K562 (cell line): ENCODE measurements around the gene ZBTB46. TPM values are rescaled to one million over a fixed set of nuclear protein-coding genes. Genes with fewer than 3 reads are reported as not detected.

ENCODE experiments used
- ATAC-seq: fragments of 200-7000 bp; cut with Tn5 transposase; 3 replicates; pipeline ENCODE4 v1.9.1; 2020; ENCODE audit warnings: moderate library complexity
- BruUV-seq: library from RNA; stranded (reverse); fragments of 400-500 nt; replicated peaks from 2 replicates; lab custom pipeline; 2021; lab: Mats Ljungman, UMichigan
- CTCF ChIA-PET: fragments of 300-600 bp; formaldehyde crosslinking; extraction: SDS; loops from one replicate; lab custom pipeline; 2021; ENCODE audit warnings: low intra/inter-chr PET ratio; lab: Yijun Ruan, JAX
- POLR2A ChIA-PET: fragments of 300-600, 350-650 bp; sonication (Branson Sonifier 250); formaldehyde crosslinking; extraction: SDS; loops from one replicate; lab custom pipeline; 2021; ENCODE audit warnings: antibody characterized with exemption, inconsistent platforms; lab: Yijun Ruan, JAX
- DNase-seq, 4 experiments: peaks; one replicate each; pipeline versions ENCODE4 v3.0.0 to v3.0.0-alpha.2; 2011 to 2018; ENCODE audit warnings: low spot score in 3 of 4, mixed read lengths in 3 of 4; ENCODE audit errors: extremely low read depth in 1 of 4
- FAIRE-seq: peaks from 2 replicates; lab custom pipeline; 2011; peaks lifted over from hg19 to GRCh38; lab: Jason Lieb, UNC
- H2AFZ ChIP-seq: 2 replicates; pipeline ENCODE4 v1.6.0; 2011; ENCODE audit warnings: low read depth, low read length, control low read depth, inconsistent platforms
- H3K27ac ChIP-seq: fragments of 200-600 bp; 3 replicates; pipeline ENCODE4 v1.8.0; 2011; ENCODE audit warnings: low read depth, mild to moderate bottlenecking, control low read depth, inconsistent platforms, low read length, moderate library complexity, mixed read lengths; ENCODE audit errors: extremely low read depth
- H3K27me3 ChIP-seq, 2 experiments: fragments of 300-600 bp in 1 of 2; 2 replicates in 1 of 2; 3 replicates in 1 of 2; pipeline versions ENCODE4 v1.6.0 to v1.8.0; 2011; ENCODE audit warnings: inconsistent platforms in 2 of 2, low read length in 2 of 2, mild to moderate bottlenecking in 1 of 2, mixed read lengths in 1 of 2, moderate library complexity in 1 of 2; ENCODE audit not compliant: control insufficient read depth in 2 of 2, insufficient read depth in 2 of 2
- H3K36me3 ChIP-seq: fragments of 300-600 bp; 3 replicates; pipeline ENCODE4 v1.8.0; 2011; ENCODE audit warnings: mild to moderate bottlenecking, low read length, inconsistent platforms; ENCODE audit not compliant: control insufficient read depth, insufficient read depth
- H3K4me1 ChIP-seq, 2 experiments: fragments of 200-600 bp in 1 of 2; replicated peaks in 1 of 2; 2 replicates in 1 of 2; 3 replicates in 1 of 2; pipeline versions ENCODE4 v1.5.1 to v1.8.0; 2011; ENCODE audit warnings: inconsistent platforms in 2 of 2, low read length in 2 of 2, mild to moderate bottlenecking in 1 of 2, mixed read lengths in 1 of 2, moderate library complexity in 1 of 2; ENCODE audit not compliant: control insufficient read depth in 2 of 2, insufficient read depth in 2 of 2
- H3K4me2 ChIP-seq: 2 replicates; pipeline ENCODE4 v1.6.1; 2011; ENCODE audit warnings: low read length, control low read depth, inconsistent platforms, mixed read lengths; ENCODE audit not compliant: insufficient read depth
- H3K4me3 ChIP-seq: fragments of 200-600 bp; sonication (generic), shearing (Covaris generic); 2 replicates; pipeline ENCODE4 v1.5.1; 2016; ENCODE audit warnings: control low read depth, inconsistent platforms
- H3K79me2 ChIP-seq: fragments of 200-600 bp; 3 replicates; pipeline ENCODE4 v1.8.0; 2011; ENCODE audit warnings: low read length, inconsistent platforms; ENCODE audit not compliant: control insufficient read depth, insufficient read depth
- H3K9ac ChIP-seq, 2 experiments: 2 replicates each; pipeline versions ENCODE4 v1.6.0 to v1.6.1; 2011; ENCODE audit warnings: low read depth in 2 of 2, low read length in 2 of 2, control low read depth in 1 of 2, inconsistent platforms in 1 of 2, mild to moderate bottlenecking in 1 of 2, mixed read lengths in 1 of 2; ENCODE audit not compliant: insufficient read depth in 1 of 2
- H3K9me1 ChIP-seq: one replicate; pipeline ENCODE4 v1.6.0; 2011; ENCODE audit warnings: inconsistent platforms, mild to moderate bottlenecking, low read length, moderate library complexity; ENCODE audit not compliant: control insufficient read depth, insufficient read depth
- H3K9me3 ChIP-seq: replicated peaks from 2 replicates; pipeline ENCODE4 v1.5.1; 2011; ENCODE audit warnings: low read depth, low read length, inconsistent platforms; ENCODE audit not compliant: control insufficient read depth, insufficient read depth
- H4K20me1 ChIP-seq: replicated peaks from 2 replicates; pipeline ENCODE4 v1.6.1; 2011; ENCODE audit warnings: low read length, inconsistent platforms, mixed read lengths; ENCODE audit not compliant: control insufficient read depth, insufficient read depth
- ARHGAP35 ChIP-seq: fragments of 450-650 bp; IDR thresholded peaks from 2 replicates; pipeline ENCODE4 v1.6.1; 2018; ENCODE audit not compliant: partially characterized antibody
- HBP1 ChIP-seq: fragments of 450-650 bp; formaldehyde crosslinking; IDR thresholded peaks from 2 replicates; pipeline ENCODE4 v1.4.0; 2022; ENCODE audit warnings: missing genetic modification characterization
- KDM1A ChIP-seq, 2 experiments: fragments of 450-650 bp; IDR thresholded peaks; 2 replicates each; pipeline ENCODE4 v1.6.1; 2016; ENCODE audit warnings: mild to moderate bottlenecking in 2 of 2
- MAFG ChIP-seq: fragments of 450-650 bp; conservative IDR thresholded peaks from 2 replicates; pipeline ENCODE4 v1.6.1; 2016; ENCODE audit warnings: missing genetic modification characterization, missing compliant biosample characterization
- OTX1 ChIP-seq: fragments of 450-650 bp; formaldehyde crosslinking; IDR thresholded peaks from 2 replicates; pipeline ENCODE4 v1.4.0; 2022; ENCODE audit warnings: mild to moderate bottlenecking
- POLR2A ChIP-seq: fragments of 450-650 bp; conservative IDR thresholded peaks from 2 replicates; pipeline ENCODE4 v1.6.1; 2016
- POLR2G ChIP-seq: fragments of 200-400 bp; formaldehyde crosslinking; IDR thresholded peaks from 2 replicates; pipeline ENCODE4 v1.6.1; 2017; ENCODE audit warnings: low read depth, mild to moderate bottlenecking, antibody characterized with exemption, low read length, moderate library complexity
- STAT5A ChIP-seq: IDR thresholded peaks from 2 replicates; pipeline ENCODE4 v1.6.1; 2012; ENCODE audit warnings: low read length, inconsistent platforms, borderline replicate concordance
- SUPT5H ChIP-seq: fragments of 450-650 bp; IDR thresholded peaks from 2 replicates; pipeline ENCODE4 v1.6.1; 2016
- THRB ChIP-seq: fragments of 450-650 bp; formaldehyde crosslinking; conservative IDR thresholded peaks from 2 replicates; pipeline ENCODE4 v1.4.0; 2022; ENCODE audit warnings: mild to moderate bottlenecking, missing genetic modification characterization
- ZNF3 ChIP-seq: fragments of 250-450 bp; sonication (Bioruptor Pico); IDR thresholded peaks from 2 replicates; pipeline ENCODE4 v1.5.0; 2021; ENCODE audit warnings: mild to moderate bottlenecking, moderate library complexity
- ZSCAN29 ChIP-seq: fragments of 450-650 bp; IDR thresholded peaks from 2 replicates; pipeline ENCODE4 v1.6.1; 2017
- WGBS: fragments of 100-300 bp; shearing (Covaris generic); methylation state at CpG from one replicate; pipeline ENCODE4 v1.1.6; 2016; ENCODE audit warnings: low coverage, mixed read lengths; ENCODE audit not compliant: insufficient coverage; ENCODE audit errors: missing lambda C conversion rate; 5-methylcytosine and 5-hydroxymethylcytosine counted together
- in situ Hi-C: fragments of 300-500 bp; cut with MboI; formaldehyde crosslinking; loops from 4 replicates; pipeline ENCODE4 v1.15.0; 2018; ENCODE audit warnings: inconsistent platforms, mixed read lengths
- intact Hi-C: fragments of 100-400 bp; cut with micrococcal nuclease; formaldehyde crosslinking; loops from 2 replicates; pipeline ENCODE4 v1.14.2; 2022
- polyA plus RNA-seq, 8 experiments: library from polyadenylated mRNA; depleted of rRNA in 4 of 8; stranded (reverse) in 5 of 8; unstranded in 3 of 8; fragments of >200 nt; fragmentation: Nextera tagmentation in 2 of 8; fragmentation: Illumina TruSeq in 1 of 8; extraction: Ambion mirVana in 2 of 8; extraction: Trizol in 1 of 8; gene quantifications; 2 replicates each; pipeline versions ENCODE4 v1.2.1 to v1.2.3, GENCODE V29; 2011 to 2014; ENCODE audit warnings: inconsistent platforms in 1 of 8, missing spikeins in 1 of 8
- total RNA-seq, 7 experiments: library from RNA; depleted of rRNA in 6 of 7; stranded (reverse); fragments of >200 nt in 6 of 7; fragmentation: Illumina TruSeq in 2 of 7; extraction: Trizol in 2 of 7; gene quantifications; 2 replicates each; pipeline versions ENCODE4 v1.2.1 to v1.2.3, GENCODE V29; 2011 to 2021; ENCODE audit warnings: low replicate concordance in 1 of 7

The ZBTB46 gene
- total and polyA plus RNA-seq, 9 of the 15 experiments (the other 6 are each of a cell fraction or from before 2014, with no cell fraction given) = 0.29 to 4.1 (median 1.1) TPM

GRCh38 chr20:63732118-63733095 lies 98.7 kb downstream of the ZBTB46 start:
- DNase-seq = no peak
- H3K4me3 ChIP-seq = no peak overlapping the region
- 87% methylated on average over 31 of the region's 38 CpGs for WGBS
- no peak for TF ChIP-seq ZNF3 (CRISPR knock-in tag)
- 0 out of 2 replicates have a peak, but pooled peaks have one; percentile 15 for TF ChIP-seq HBP1 (CRISPR knock-in tag)
- TF ChIP-seq MAFG (tag) = no peak
- 0 out of 2 replicates have a peak, but pooled peaks have one; percentile 37 for TF ChIP-seq THRB (CRISPR knock-in tag)
- TF ChIP-seq STAT5A = peak; percentile 52; the same call in 1 of the 2 replicates
- peak; percentile 19 for TF ChIP-seq ARHGAP35
- TF ChIP-seq ZSCAN29 = no peak
- TF ChIP-seq SUPT5H = peak; percentile 47; the same call in 1 of the 2 replicates
- 0 out of 2 replicates have a peak, but pooled peaks have one; percentile 45 for TF ChIP-seq OTX1 (CRISPR knock-in tag)
- TF ChIP-seq KDM1A (IDR thresholded peaks at IDR 0.05) = peak in 1 of 2 experiments; percentile 95; a peak in 2 of 4 replicates
- 0 out of 2 replicates have a peak, but pooled peaks have one; percentile 20 for TF ChIP-seq POLR2A
- TF ChIP-seq POLR2G = peak; percentile 43
- in situ Hi-C loops = no loop called here
- no peak overlapping the region for H2AFZ ChIP-seq
- no peak overlapping the region for H3K4me2 ChIP-seq
- ChIA-PET CTCF (no interaction called here), POLR2A (no interaction called here)
- no peaks in the 10 kb centered on the region for H3K27me3 ChIP-seq
- 0 out of 2 replicates have a peak, but pooled peaks cover 5% of the 10 kb centered on the region for H4K20me1 ChIP-seq
- H3K9me3 ChIP-seq = peaks cover 4% of the 10 kb centered on the region
- intact Hi-C loops = no loop called here
- BruUV-seq = no TSS peak
- H3K9ac ChIP-seq = no peak overlapping the region
- peaks cover 71% of the 10 kb centered on the region; the same call in 2 of the 3 replicates for H3K36me3 ChIP-seq
- no peaks in the 10 kb centered on the region for H3K9me1 ChIP-seq
- H3K4me1 ChIP-seq = peaks cover 5 to 49% of the 10 kb centered on the region in 2 experiments; a peak in 4 of 5 replicates
- ATAC-seq = no peak
- FAIRE-seq = peak; percentile 48
- H3K79me2 ChIP-seq = peaks cover 26% of the 10 kb centered on the region
- no peak overlapping the region; the same call in 2 of the 3 replicates for H3K27ac ChIP-seq
